ENCODE data around the gene RAB40C.

RAB40C gene

GRCh38 chr16:606656-607307 is 16.9 kb downstream of the RAB40C start:
- no peak for DNase-seq
- no peak overlapping the region for H3K4me3 ChIP-seq (ENCODE audit: low read length)

GRCh38 chr16:608019-608418 is 18.2 kb downstream of the RAB40C start:
- Histone ChIP-seq H3K9ac (ENCODE audit: low read length) (no peak overlapping the region), H3F3A (ENCODE audit: insufficient read depth, low read length) (no peaks in the 10 kb centered on the region), H3K27me3 (replicated peaks; ENCODE audit: insufficient read depth, low read length) (no peaks in the 10 kb centered on the region), H4K20me1 (ENCODE audit: insufficient read depth, low read length) (no peaks in the 10 kb centered on the region), H3K4me2 (ENCODE audit: low read depth, low read length) (no peak overlapping the region), H3K27ac (ENCODE audit: low read length) (no peak overlapping the region), H3K9me2 (replicated peaks; ENCODE audit: insufficient read depth, low read length) (no peaks in the 10 kb centered on the region), H3K4me3 (ENCODE audit: low read length) (no peak overlapping the region), H3K36me3 (replicated peaks; ENCODE audit: insufficient read depth, low read length) (no peaks in the 10 kb centered on the region), H3K79me2 (ENCODE audit: low read length) (peaks cover 39% of the 10 kb centered on the region), H3K4me1 (ENCODE audit: low read length) (no peaks in the 10 kb centered on the region), H3K9me3 (replicated peaks; ENCODE audit: insufficient read depth, low read length) (no peaks in the 10 kb centered on the region), H2AFZ (ENCODE audit: low read length) (no peak overlapping the region)
- DNase-seq = no peak
- TF ChIP-seq CTCF (IDR thresholded peaks at IDR 0.05; ENCODE audit: low read length) = no peak

More at GRCh38 chr16:606656-607307, 16.9 kb downstream of the RAB40C start:
- Histone ChIP-seq H3K27me3 (replicated peaks; ENCODE audit: insufficient read depth, low read length) (no peaks in the 10 kb centered on the region), H3K4me2 (ENCODE audit: low read depth, low read length) (no peak overlapping the region), H3K9ac (ENCODE audit: low read length) (no peak overlapping the region), H4K20me1 (ENCODE audit: insufficient read depth, low read length) (no peaks in the 10 kb centered on the region), H3K27ac (ENCODE audit: low read length) (no peak overlapping the region), H3K4me1 (ENCODE audit: low read length) (no peaks in the 10 kb centered on the region), H3K9me2 (replicated peaks; ENCODE audit: insufficient read depth, low read length) (no peaks in the 10 kb centered on the region), H3K36me3 (replicated peaks; ENCODE audit: insufficient read depth, low read length) (no peaks in the 10 kb centered on the region), H3K9me3 (replicated peaks; ENCODE audit: insufficient read depth, low read length) (no peaks in the 10 kb centered on the region), H3F3A (ENCODE audit: insufficient read depth, low read length) (no peaks in the 10 kb centered on the region), H3K79me2 (ENCODE audit: low read length) (peaks cover 42% of the 10 kb centered on the region), H2AFZ (ENCODE audit: low read length) (no peak overlapping the region)
- TF ChIP-seq CTCF (IDR thresholded peaks at IDR 0.05; ENCODE audit: low read length) = no peak

GRCh38 chr16:609316-609715 is 19.4 kb downstream of the RAB40C start:
- Histone ChIP-seq H3K27me3 (replicated peaks; ENCODE audit: insufficient read depth, low read length) (no peaks in the 10 kb centered on the region), H2AFZ (ENCODE audit: low read length) (no peak overlapping the region), H3K36me3 (replicated peaks; ENCODE audit: insufficient read depth, low read length) (no peaks in the 10 kb centered on the region), H3K9me3 (replicated peaks; ENCODE audit: insufficient read depth, low read length) (no peaks in the 10 kb centered on the region), H3K4me2 (ENCODE audit: low read depth, low read length) (no peak overlapping the region), H3K9me2 (replicated peaks; ENCODE audit: insufficient read depth, low read length) (no peaks in the 10 kb centered on the region), H4K20me1 (ENCODE audit: insufficient read depth, low read length) (no peaks in the 10 kb centered on the region), H3F3A (ENCODE audit: insufficient read depth, low read length) (no peaks in the 10 kb centered on the region), H3K9ac (ENCODE audit: low read length) (no peak overlapping the region), H3K4me1 (ENCODE audit: low read length) (no peaks in the 10 kb centered on the region), H3K27ac (ENCODE audit: low read length) (no peak overlapping the region), H3K79me2 (ENCODE audit: low read length) (peaks cover 32% of the 10 kb centered on the region), H3K4me3 (ENCODE audit: low read length) (no peak overlapping the region)
- DNase-seq = no peak
- TF ChIP-seq CTCF (IDR thresholded peaks at IDR 0.05; ENCODE audit: low read length) = no peak
- TF ChIP-seq EZH2 (optimal IDR thresholded peaks at IDR 0.05; ENCODE audit: low read depth, low read length) = no peak
- no peak for TF ChIP-seq EZH2phosphoT487 (IDR thresholded peaks at IDR 0.05; ENCODE audit: low read length)

Data from MM.1S (cell line).